GM23248 (cell line): ENCODE data around the gene PDE10A.

Experiments used
- EZH2 ChIP-seq: fragments of 200-600 bp; sonication (generic); IDR thresholded peaks from 2 replicates; pipeline ENCODE4 v1.6.1; 2018; ENCODE audit warnings: antibody characterized with exemption, mild to moderate bottlenecking; ENCODE audit not compliant: insufficient read depth, poor library complexity, severe bottlenecking
- EZH2phosphoT487 ChIP-seq: fragments of 200-600 bp; sonication (generic); IDR thresholded peaks from 2 replicates; pipeline ENCODE4 v1.6.1; 2018; ENCODE audit warnings: antibody characterized with exemption, moderate library complexity, mild to moderate bottlenecking, low read depth; ENCODE audit not compliant: insufficient read depth

DNA sequence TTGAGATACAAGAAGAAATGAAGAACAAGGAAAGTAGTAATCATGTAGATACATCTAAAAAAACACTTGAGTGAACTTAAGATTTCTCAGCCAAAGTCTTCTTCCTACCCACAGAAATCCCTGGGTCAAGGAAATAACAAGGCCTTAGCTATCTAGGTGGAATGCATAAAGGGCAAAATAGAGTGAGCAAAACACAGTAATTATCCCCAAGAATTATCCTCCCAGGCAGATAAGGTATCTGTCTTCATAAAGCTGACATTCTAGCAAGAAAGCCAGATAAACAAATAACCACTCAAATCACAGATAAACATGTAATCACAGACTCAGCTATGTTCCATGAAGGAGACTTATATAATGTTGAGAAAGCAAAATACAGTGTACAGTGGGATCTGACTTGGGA is 216.7 kb downstream of the PDE10A start:
- TF ChIP-seq EZH2 (no peak), EZH2phosphoT487 (no peak)
